Urinary bladder (tissue), 4 donors: ENCODE measurements around the gene TSPEAR. TPM values are rescaled to one million over a fixed set of nuclear protein-coding genes. Genes with fewer than 3 reads are reported as not detected.

ENCODE experiments used
- DNase-seq: peaks from one replicate; pipeline ENCODE4 v3.0.0-alpha.2; 2015; ENCODE audit errors: extremely low spot score
- H3K27ac ChIP-seq: one replicate; pipeline ENCODE4 v1.5.1; 2013; ENCODE audit warnings: low read depth, mild to moderate bottlenecking, moderate library complexity
- H3K36me3 ChIP-seq: one replicate; pipeline ENCODE4 v1.6.1; 2013; ENCODE audit warnings: mild to moderate bottlenecking, moderate library complexity; ENCODE audit not compliant: insufficient read depth
- H3K4me1 ChIP-seq: one replicate; pipeline ENCODE4 v1.6.1; 2013; ENCODE audit warnings: mild to moderate bottlenecking, moderate library complexity; ENCODE audit not compliant: insufficient read depth
- H3K4me3 ChIP-seq: one replicate; pipeline ENCODE4 v1.5.1; 2013; ENCODE audit warnings: low read depth, low read length
- WGBS: extraction: QIAGEN DNeasy Blood & Tissue Kit; methylation state at CpG from one replicate; pipeline ENCODE4 v1.1.7; 2013; 5-methylcytosine and 5-hydroxymethylcytosine counted together
- polyA plus RNA-seq: library from polyadenylated mRNA; stranded (reverse); fragments of 200-250 nt; gene quantifications from one replicate; pipeline ENCODE4 v1.2.3, GENCODE V29; 2013
- total RNA-seq: library from RNA; depleted of rRNA; stranded (reverse); fragments of >200 nt; gene quantifications from one replicate; pipeline ENCODE4 v1.2.3, GENCODE V29; 2014
- donor health status: healthy with polysubstance abuse.
- donor health status: healthy.

The TSPEAR gene
- total and polyA plus RNA-seq, 2 donors, result 0.03 to 0.21 TPM

DNA sequence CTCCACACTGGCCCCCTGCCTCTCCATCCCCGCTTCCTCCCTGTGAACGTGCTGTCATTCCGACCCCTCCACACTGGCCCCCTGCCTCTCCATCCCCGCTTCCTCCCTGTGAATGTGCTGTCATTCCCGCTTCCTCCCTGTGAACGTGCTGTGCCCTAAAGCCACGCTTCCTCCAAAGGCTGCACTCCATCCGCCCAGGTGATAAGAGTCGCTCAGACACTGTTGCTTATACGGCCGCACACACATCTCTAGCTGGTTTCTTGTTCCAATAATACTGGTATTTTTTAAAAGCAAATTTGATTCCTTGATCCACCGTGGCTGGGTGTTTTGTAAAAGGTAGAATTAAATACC is 39.3 kb upstream of the TSPEAR start:
- WGBS, result 30% methylated on average over 11 of the region's 12 CpGs

GRCh38 chr21:44749759-44750674 is 38.6 kb upstream of the TSPEAR start:
- Histone ChIP-seq H3K36me3 (no peaks in the 10 kb centered on the region), H3K4me3 (no peak overlapping the region), H3K4me1 (no peaks in the 10 kb centered on the region), H3K27ac (no peak overlapping the region)
- WGBS, result 80% methylated on average over 47 of the region's 47 CpGs
- DNase-seq, result no peak

More for the DNA sequence above, 39.3 kb upstream of the TSPEAR start:
- H3K4me3 ChIP-seq, result no peak overlapping the region
- no peak for DNase-seq
- no peak overlapping the region for H3K27ac ChIP-seq
- H3K4me1 ChIP-seq, result no peaks in the 10 kb centered on the region
- no peaks in the 10 kb centered on the region for H3K36me3 ChIP-seq

DNA sequence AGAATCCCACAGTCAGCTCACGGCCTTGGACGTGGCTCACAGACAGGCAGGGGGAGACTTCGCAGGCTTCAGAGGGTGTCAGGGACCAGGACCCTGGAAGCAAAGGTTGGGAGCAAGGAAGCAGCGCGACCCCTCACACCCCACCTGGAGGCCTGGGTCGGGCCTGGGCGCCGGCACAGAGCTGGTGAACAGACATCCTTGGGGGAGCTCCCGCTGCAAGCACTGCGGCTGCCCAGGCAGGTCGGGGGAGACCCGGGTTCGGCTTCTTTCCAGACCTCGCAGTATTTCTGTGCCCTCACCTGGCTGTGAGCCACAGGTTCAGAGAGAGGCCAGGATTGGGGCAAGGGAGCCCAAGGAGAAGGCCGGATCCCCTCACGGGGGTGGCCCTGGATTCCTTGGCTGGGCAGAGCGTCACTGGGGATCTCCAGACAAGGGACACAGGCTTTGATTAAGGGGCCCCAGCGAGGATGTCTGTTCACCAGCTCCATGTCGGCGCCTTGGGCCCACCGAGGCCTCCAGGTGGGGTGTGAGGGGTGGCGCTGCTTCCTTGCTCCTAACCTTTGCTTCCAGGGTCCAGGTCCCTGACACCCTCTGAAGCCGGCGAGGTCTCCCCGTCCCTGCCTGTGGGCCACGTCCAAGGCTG is 37.9 kb upstream of the TSPEAR start:
- WGBS, result 49% methylated on average over 26 of the region's 26 CpGs
- DNase-seq, result no peak
- Histone ChIP-seq H3K4me3 (no peak overlapping the region), H3K4me1 (no peaks in the 10 kb centered on the region), H3K27ac (no peak overlapping the region), H3K36me3 (no peaks in the 10 kb centered on the region)

GRCh38 chr21:44748621-44749020 is 37.2 kb upstream of the TSPEAR start:
- Histone ChIP-seq H3K27ac (no peak overlapping the region), H3K4me1 (no peaks in the 10 kb centered on the region), H3K4me3 (no peak overlapping the region), H3K36me3 (no peaks in the 10 kb centered on the region)
- no peak for DNase-seq
- 38% methylated on average over 16 of the region's 16 CpGs for WGBS

GRCh38 chr21:44742418-44743153 is 31.2 kb upstream of the TSPEAR start:
- no peak for DNase-seq
- Histone ChIP-seq H3K4me3 (no peak overlapping the region), H3K4me1 (no peaks in the 10 kb centered on the region), H3K27ac (no peak overlapping the region), H3K36me3 (no peaks in the 10 kb centered on the region)
- 89% methylated on average over 1 of the region's 1 CpG for WGBS

- Histone ChIP-seq H3K4me1 (no peaks in the 10 kb centered on the region), H3K36me3 (no peaks in the 10 kb centered on the region), H3K4me3 (no peak overlapping the region), H3K27ac (no peak overlapping the region)
- DNase-seq, result no peak
- WGBS, result 95% methylated on average over 3 of the region's 3 CpGs
These were observed 30.5 kb upstream of the TSPEAR start for GRCh38 chr21:44741921-44742320.

GRCh38 chr21:44740742-44741141 is 29.4 kb upstream of the TSPEAR start:
- Histone ChIP-seq H3K4me1 (no peaks in the 10 kb centered on the region), H3K36me3 (no peaks in the 10 kb centered on the region), H3K27ac (no peak overlapping the region), H3K4me3 (no peak overlapping the region)
- no peak for DNase-seq
- 73% methylated on average over 7 of the region's 7 CpGs for WGBS

GRCh38 chr21:44739316-44739715 is 27.9 kb upstream of the TSPEAR start:
- Histone ChIP-seq H3K27ac (no peak overlapping the region), H3K4me1 (no peaks in the 10 kb centered on the region), H3K36me3 (no peaks in the 10 kb centered on the region), H3K4me3 (no peak overlapping the region)
- DNase-seq, result no peak
- WGBS, result 93% methylated on average over 1 of the region's 1 CpG

GRCh38 chr21:44738621-44739020 is 27.2 kb upstream of the TSPEAR start:
- 79% methylated on average over 3 of the region's 3 CpGs for WGBS
- no peaks in the 10 kb centered on the region for H3K36me3 ChIP-seq
- no peak for DNase-seq
- no peak overlapping the region for H3K4me3 ChIP-seq
- H3K27ac ChIP-seq, result no peak overlapping the region
- H3K4me1 ChIP-seq, result no peaks in the 10 kb centered on the region

- 75% methylated on average over 3 of the region's 3 CpGs for WGBS
- Histone ChIP-seq H3K4me1 (no peaks in the 10 kb centered on the region), H3K36me3 (no peaks in the 10 kb centered on the region), H3K27ac (no peak overlapping the region), H3K4me3 (no peak overlapping the region)
- DNase-seq, result no peak
These were observed 26.5 kb upstream of the TSPEAR start for GRCh38 chr21:44737706-44738354.

DNA sequence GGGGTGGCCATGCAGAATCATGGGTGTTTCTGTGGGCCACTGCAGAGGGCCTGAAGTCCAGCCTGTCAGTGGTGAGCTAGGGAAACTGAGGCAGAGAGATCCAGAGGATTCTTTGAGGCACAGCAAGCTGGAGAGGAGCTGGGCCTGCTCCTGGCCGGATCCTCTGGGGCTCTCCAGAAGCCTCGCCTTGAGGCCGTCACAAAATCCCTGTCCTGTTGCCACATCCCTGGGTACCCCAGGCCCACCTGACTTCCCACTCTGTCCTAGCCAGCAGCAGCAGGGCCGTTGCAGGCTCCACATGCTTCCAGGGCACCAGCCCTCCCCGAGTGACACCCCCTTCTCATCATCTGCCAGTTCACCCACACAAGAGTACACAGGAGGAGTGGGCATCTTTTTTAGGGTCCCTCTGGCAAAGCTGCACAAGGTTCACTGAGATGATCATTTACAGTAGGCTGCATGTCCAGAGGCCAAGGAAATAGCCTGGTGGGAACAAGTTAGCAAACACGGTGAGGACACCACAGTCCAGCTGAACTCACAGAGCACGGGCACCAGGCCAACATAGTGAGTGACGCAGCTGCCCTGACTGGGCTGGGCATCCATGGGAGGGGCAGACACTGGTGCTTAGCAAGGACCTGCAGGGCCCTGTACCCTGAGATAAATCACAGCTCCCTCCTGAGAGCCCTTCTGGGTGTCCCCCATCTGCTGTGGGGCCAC is 25.1 kb upstream of the TSPEAR start:
- Histone ChIP-seq H3K27ac (no peak overlapping the region), H3K4me3 (no peak overlapping the region), H3K36me3 (no peaks in the 10 kb centered on the region), H3K4me1 (no peaks in the 10 kb centered on the region)
- 93% methylated on average over 8 of the region's 8 CpGs for WGBS
- DNase-seq, result no peak

DNA sequence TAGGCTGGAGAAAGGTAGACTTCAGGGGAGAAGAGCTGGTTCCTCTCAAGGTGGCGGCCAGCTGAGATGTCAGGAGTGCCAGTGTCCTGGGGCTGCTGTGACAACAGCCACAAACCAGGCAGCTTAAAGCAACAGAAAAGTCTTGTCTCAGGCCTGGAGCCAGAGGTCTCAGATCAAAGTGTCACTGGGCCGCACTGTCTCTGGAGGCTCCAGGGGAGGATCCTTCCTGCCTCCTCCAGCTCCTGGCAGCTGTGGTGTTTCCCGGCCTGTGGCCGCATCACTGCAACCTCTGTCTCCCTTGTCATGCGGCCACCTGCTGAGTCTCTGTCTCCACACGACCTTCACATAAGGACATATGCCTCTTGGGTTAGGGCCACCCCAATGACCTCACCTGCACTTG is 24.4 kb upstream of the TSPEAR start:
- 84% methylated on average over 6 of the region's 6 CpGs for WGBS
- Histone ChIP-seq H3K36me3 (no peaks in the 10 kb centered on the region), H3K4me3 (no peak overlapping the region), H3K4me1 (no peaks in the 10 kb centered on the region), H3K27ac (no peak overlapping the region)
- no peak for DNase-seq

- no peaks in the 10 kb centered on the region for H3K36me3 ChIP-seq
- 92% methylated on average over 17 of the region's 17 CpGs for WGBS
- no peak overlapping the region for H3K27ac ChIP-seq
- no peak for DNase-seq
- H3K4me3 ChIP-seq, result no peak overlapping the region
- no peaks in the 10 kb centered on the region for H3K4me1 ChIP-seq
These were observed 23.5 kb upstream of the TSPEAR start for GRCh38 chr21:44734841-44735240.
